NCI-H526 (cell line): ENCODE measurements around the gene CTBP2.

Experiments
- DNase-seq, 2 experiments: peaks; one replicate each; lab custom pipeline; 2025; lab: John Stamatoyannopoulos, UW

Gene CTBP2

GRCh38 chr10:125125951-125126735, 34.2 kb downstream of the CTBP2 start:
- DNase-seq, result no peak

- DNase-seq, result peak in 1 of 2 experiments; percentile 16
These were observed 35.5 kb downstream of the CTBP2 start for GRCh38 chr10:125124907-125125306.

DNA sequence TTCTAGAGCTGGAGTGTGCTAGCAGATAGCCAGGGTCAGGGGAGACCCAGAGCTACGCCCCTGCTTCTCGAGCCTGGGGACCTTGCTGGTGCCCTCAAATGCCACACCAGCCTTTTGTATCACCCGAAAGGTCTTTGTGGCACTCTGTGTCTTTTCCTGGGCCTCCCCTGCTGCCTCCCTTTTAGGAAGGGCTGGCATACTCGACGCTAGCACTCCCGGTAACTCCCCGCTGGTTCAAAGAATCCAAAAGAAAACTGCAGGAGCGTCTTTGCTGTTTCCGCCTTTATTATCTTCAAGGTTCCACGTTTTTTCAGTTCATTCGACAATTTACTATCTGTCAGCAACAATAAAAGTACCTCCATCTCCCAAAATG, 36.3 kb downstream of the CTBP2 start:
- no peak for DNase-seq

DNA sequence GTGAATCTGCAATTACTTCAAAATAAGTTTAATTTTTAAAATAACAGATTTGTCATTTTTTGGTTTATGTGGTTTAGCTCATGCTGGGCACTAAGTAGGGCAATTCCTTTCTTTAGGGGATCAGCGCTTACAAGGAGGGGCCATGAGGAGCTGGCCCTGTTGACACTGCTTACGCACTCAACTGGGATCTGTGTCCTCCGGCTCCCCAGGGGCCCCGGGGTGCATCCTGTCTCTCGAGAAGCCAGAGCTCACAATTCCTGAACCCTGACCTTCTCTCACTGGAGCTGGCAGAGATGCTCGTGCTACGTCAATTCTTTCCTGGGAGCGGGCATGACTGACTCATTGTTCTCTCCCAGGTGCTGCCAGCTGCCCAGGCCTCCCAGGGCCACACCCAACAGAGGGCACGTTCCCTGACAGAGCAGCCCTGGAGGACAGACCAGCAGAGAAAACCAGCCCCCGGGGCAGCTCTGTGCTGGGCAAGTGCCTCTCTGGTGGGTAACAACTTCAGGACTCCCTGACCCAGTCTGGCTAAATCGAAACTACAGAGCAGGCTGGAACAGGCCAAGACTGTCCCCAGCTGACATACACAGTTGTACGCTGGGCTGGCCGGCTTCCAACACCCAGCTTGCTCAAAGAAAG, 36.8 kb downstream of the CTBP2 start:
- DNase-seq, result peak; percentile 44 to 78

DNA sequence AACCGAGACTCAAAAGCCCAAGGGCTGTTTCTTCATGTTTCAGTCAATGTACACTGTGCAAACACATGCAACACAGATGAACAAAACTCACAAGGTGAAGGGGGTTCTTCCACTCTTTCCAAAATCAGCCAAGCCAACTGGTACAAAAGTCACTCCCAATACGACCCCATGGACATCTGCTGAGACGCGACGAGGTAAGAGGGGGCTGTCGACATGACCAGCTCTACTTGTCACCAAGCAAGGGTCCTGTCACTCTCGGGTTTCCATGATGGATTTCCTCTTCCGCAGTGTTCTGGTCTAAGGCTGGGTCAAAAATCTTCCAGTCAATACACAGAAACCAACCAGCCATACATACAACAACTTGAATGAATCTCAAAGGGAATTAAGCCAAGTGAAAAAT, 37.8 kb downstream of the CTBP2 start:
- no peak for DNase-seq

GRCh38 chr10:125121003-125121402, 39.4 kb downstream of the CTBP2 start:
- DNase-seq, result no peak

DNA sequence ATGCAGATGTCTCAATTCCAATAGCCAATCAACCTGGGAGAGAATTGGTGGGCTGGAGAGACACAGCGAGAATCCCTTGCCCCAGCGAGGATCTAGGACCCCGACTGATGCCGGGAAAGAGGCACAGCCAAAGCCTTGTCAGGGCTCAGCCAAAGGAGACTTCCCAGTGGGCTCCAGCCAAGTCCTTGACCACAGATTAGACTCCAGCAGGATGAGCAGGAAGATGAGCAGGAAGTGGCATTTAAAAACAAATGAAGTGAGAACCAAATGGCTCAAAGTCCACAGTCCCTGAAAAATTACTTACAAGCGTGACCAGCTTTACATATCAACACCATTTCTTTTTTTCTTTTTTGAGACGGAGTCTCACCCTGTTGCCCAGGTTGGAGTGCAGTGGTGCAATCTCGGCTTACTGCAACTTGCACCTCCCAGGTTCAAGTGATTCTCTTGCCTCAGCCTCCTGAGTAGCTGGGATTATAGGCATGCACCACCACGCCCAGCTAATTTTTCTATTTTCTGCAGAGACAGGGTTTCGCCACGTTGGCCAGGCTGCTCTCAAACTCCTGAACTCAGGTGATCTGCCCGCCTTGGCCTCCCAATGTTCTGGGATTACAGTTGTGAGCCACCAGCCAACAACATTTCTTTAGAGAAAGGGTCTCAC, 40.2 kb downstream of the CTBP2 start:
- no peak for DNase-seq

- no peak for DNase-seq
These were observed 41.7 kb downstream of the CTBP2 start for GRCh38 chr10:125118701-125119100.

DNA sequence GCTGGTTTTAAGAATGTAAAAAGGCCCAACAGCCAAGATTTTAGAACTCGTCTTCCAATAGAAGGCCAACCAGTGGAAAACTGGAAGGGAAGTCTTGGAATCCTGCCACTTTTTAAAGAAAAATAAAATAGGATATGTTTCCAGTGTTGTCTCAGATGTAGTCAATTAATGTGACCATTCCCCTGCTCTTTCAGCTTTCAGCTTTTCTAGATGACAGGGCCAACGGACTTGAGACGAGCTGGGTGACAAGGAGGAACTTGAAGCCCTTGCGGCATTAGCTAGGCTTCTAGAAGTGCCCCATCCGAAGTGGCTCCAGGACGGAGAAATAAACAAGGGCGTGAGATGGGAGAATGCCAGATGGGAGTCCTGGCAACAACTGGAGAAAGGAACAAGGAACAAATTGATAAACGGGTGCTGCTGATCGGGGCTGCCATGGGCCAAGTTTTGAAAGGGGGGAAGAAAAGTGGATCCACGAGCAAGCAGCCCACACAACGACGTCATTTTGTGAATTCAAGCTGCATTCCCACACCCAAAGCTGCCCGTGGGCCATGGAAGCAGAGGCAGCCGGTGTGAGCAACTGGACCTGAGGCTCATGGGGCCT, 42.3 kb downstream of the CTBP2 start:
- no peak for DNase-seq

DNA sequence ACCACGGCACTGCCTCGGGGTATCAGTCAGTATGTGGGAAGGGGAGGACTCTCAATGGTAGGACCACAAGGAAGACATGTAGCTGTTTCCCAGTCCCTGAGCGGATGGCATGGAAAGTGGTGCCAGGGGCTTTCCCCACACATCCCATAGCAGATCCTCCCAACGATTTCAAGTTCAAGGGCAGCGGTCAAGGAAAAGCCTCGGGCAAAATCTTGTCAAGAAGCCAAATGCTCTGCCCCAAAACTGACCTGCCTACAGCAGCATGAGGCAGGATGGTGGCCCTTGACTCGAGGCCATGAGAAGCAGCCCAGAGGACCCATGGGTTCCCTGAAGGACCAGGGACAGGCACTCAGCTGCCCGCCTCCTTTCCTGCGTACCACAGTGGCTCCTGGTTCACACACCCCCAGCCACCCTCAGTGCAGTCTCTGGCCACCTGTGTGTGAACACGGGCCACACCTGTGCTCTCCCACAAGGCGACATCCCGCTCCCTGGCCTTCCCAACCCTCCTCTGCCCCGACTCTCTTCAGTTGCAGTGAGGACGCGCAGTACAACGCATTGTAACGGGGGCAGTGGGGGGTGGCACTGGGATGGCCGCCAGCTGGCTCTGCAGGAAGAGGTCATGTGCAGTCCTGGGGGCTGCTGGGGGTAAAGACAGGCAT, 43.6 kb downstream of the CTBP2 start:
- no peak for DNase-seq

- DNase-seq, result no peak
These were observed 44.2 kb downstream of the CTBP2 start for GRCh38 chr10:125116041-125116649.

- no peak for DNase-seq
These were observed 45.0 kb downstream of the CTBP2 start for GRCh38 chr10:125115409-125115808.

GRCh38 chr10:125114761-125115391, 45.5 kb downstream of the CTBP2 start:
- no peak for DNase-seq

DNA sequence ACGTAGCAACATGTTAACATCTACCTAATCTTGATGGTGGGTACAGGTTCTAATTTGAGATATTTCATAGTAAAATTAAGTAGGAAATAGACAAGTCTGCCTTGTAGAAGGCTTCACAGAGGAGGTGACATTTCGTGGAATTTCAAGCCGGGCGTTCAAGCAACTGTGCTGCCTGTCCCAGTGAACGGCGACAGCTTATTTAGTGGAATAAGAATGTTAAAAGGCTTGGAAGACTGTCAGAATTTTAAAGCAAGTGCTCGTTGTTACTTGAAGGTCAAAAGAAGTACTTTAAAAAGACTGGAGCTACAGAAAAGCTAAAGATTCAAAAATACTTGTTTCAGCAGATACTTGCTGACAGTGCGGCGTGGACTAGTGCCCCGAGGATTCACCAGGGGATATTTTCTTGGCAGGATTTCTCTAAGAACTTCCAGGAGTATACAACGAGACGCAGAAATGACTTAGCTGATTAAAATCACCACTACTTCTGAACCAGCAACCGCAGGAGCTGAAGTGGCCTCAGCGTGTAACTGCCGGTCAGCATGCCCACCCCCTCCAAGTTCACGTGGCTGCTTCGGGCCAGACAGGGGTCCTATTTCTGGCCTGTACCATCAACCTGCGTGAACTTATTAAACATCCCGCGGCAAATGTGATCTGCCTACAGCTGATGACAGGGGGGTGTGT, 46.5 kb downstream of the CTBP2 start:
- no peak for DNase-seq

GRCh38 chr10:125112697-125113494, 47.5 kb downstream of the CTBP2 start:
- DNase-seq, result no peak

DNA sequence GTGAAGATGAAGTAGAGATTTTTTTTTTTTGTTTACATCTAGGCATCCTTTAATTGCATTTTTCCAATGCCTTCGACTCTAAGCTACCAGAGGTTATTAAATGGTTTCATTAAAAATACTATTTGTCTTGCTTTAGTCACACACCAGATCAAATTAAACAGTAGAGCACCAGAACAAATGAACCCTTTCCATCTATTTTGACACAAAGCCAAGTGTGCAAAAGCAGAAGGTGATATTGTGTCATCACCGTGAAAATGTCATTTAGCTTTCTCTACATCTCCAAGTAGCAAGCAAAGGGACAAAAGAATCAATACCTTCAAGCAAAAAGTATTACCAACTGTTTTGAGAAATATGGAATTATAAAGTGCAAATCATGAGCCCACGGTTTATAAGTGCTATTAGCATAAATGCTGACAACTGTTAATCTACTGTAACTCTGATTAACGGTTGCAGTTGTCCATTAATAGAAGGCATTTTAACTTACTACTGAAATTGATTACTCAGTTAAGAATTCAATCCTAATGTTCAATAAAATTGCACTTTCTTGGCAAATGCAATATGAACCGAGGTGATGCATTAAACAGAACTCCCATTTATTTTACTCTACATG, 49.1 kb downstream of the CTBP2 start:
- DNase-seq, result no peak

GRCh38 chr10:125107965-125108580, 52.3 kb downstream of the CTBP2 start:
- no peak for DNase-seq

- no peak for DNase-seq
These were observed 53.0 kb downstream of the CTBP2 start for GRCh38 chr10:125107166-125107949.
